Spleen (tissue), 7 donors: ENCODE data around the gene E2F3.

Experiments used
- POLR2A ChIP-seq, 3 donors: fragments of 450-650 bp; IDR thresholded peaks; one replicate each; pipeline ENCODE4 v1.5.1; 2017; ENCODE audit warnings: antibody characterized with exemption in 3 of 3, mild to moderate bottlenecking in 1 of 3
- POLR2AphosphoS5 ChIP-seq, 3 donors: sonication (generic); formaldehyde crosslinking; IDR thresholded peaks; one replicate each; pipeline ENCODE4 v1.5.1; 2017; ENCODE audit warnings: antibody characterized with exemption in 3 of 3
- TF ChIP-seq, protein P1 (sequence below), 11 experiments: fragments of 200-600 bp in 7 of 11; fragments of 450-650 bp in 4 of 11; sonication (generic) in 4 of 11; IDR thresholded peaks in 8 of 11; conservative IDR thresholded peaks in 3 of 11; 1 replicate in 7 of 11; 2 replicates in 4 of 11; pipeline versions ENCODE4 v1.4.0 to v1.8.0; 2016 to 2021; ENCODE audit warnings: antibody characterized with exemption in 11 of 11, inconsistent platforms in 4 of 11, mild to moderate bottlenecking in 1 of 11
- donor health status: DM: no; HTN: no; CAD: no; lungs with moderate emphysema.
- donor health status: DM: no; HTN: no; CAD: no.
- donor health status: DM: no; HTN: no; CAD: no.

DNA sequence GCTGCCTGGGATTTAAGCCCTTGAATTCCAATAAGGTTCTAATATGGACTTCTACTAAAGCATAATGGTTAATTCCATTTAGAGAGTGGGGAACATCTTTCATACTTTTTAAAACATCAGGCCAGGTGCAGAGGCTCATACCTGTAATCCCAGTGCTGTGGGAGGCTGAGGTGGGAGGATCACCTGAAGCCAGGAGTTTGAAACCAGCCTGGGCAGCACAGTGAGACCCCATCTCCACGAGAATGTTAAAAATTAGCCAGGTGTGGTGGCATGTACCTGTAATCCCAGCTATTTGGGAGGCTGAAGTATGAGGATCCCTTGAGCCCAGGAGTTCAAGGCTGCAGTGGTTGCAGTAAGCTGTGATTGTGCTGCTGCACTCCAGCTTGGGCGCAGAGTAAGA, 35.0 kb downstream of the E2F3 start:
- TF ChIP-seq POLR2A (IDR thresholded peaks at IDR 0.05) (no peak), POLR2AphosphoS5 (IDR thresholded peaks at IDR 0.05) (no peak)
- TF ChIP-seq, protein P1, sequence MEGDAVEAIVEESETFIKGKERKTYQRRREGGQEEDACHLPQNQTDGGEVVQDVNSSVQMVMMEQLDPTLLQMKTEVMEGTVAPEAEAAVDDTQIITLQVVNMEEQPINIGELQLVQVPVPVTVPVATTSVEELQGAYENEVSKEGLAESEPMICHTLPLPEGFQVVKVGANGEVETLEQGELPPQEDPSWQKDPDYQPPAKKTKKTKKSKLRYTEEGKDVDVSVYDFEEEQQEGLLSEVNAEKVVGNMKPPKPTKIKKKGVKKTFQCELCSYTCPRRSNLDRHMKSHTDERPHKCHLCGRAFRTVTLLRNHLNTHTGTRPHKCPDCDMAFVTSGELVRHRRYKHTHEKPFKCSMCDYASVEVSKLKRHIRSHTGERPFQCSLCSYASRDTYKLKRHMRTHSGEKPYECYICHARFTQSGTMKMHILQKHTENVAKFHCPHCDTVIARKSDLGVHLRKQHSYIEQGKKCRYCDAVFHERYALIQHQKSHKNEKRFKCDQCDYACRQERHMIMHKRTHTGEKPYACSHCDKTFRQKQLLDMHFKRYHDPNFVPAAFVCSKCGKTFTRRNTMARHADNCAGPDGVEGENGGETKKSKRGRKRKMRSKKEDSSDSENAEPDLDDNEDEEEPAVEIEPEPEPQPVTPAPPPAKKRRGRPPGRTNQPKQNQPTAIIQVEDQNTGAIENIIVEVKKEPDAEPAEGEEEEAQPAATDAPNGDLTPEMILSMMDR (IDR thresholded peaks at IDR 0.05 in 8 of 11, conservative IDR thresholded peaks at IDR 0.05 in 3 of 11), result no peak
